Endodermal cell (in vitro differentiated cells): Measurements from ENCODE around the gene ATP6AP1. TPM values are rescaled to one million over a fixed set of nuclear protein-coding genes. Genes with fewer than 3 reads are reported as not detected.

Experiments used
- DNase-seq: peaks from one replicate; pipeline ENCODE4 v3.0.0-alpha.2; 2017
- H3K27ac ChIP-seq: 2 replicates; pipeline ENCODE4 v1.5.1; 2013; ENCODE audit warnings: mild to moderate bottlenecking, low read depth, low read length, moderate library complexity
- H3K27me3 ChIP-seq: 2 replicates; pipeline ENCODE4 v1.6.1; 2013; ENCODE audit warnings: mild to moderate bottlenecking, low read length, moderate library complexity; ENCODE audit not compliant: insufficient read depth, control insufficient read depth, poor library complexity, severe bottlenecking
- H3K36me3 ChIP-seq: 2 replicates; pipeline ENCODE4 v1.7.0; 2013; ENCODE audit warnings: mild to moderate bottlenecking, low read length, moderate library complexity; ENCODE audit not compliant: control insufficient read depth, insufficient read depth
- H3K4me1 ChIP-seq: one replicate; pipeline ENCODE4 v1.7.0; 2013; ENCODE audit warnings: low read length; ENCODE audit not compliant: control insufficient read depth, insufficient read depth
- H3K4me3 ChIP-seq: 2 replicates; pipeline ENCODE4 v1.5.1; 2013; ENCODE audit warnings: mild to moderate bottlenecking, low read length, moderate library complexity
- H3K9ac ChIP-seq: 2 replicates; pipeline ENCODE4 v1.6.1; 2013; ENCODE audit warnings: mild to moderate bottlenecking, low read length, moderate library complexity; ENCODE audit not compliant: poor library complexity, severe bottlenecking; ENCODE audit errors: extremely low read depth
- H3K9me3 ChIP-seq: 2 replicates; pipeline ENCODE4 v1.6.1; 2013; ENCODE audit warnings: mild to moderate bottlenecking, low read length, moderate library complexity; ENCODE audit not compliant: control insufficient read depth
- H3K27ac Mint-ChIP-seq: 2 replicates; pipeline ENCODE4 v1.8.0; 2020; ENCODE audit warnings: mixed read lengths
- H3K27me3 Mint-ChIP-seq: 2 replicates; pipeline ENCODE4 v1.8.0; 2021; ENCODE audit warnings: mild to moderate bottlenecking, mixed read lengths; ENCODE audit not compliant: insufficient read depth
- H3K36me3 Mint-ChIP-seq: 2 replicates; pipeline ENCODE4 v1.8.0; 2020; ENCODE audit warnings: low read depth, mixed read lengths
- H3K4me1 Mint-ChIP-seq: 2 replicates; pipeline ENCODE4 v1.8.0; 2020; ENCODE audit warnings: mixed read lengths
- H3K4me3 Mint-ChIP-seq: 2 replicates; pipeline ENCODE4 v1.8.0; 2020; ENCODE audit warnings: mild to moderate bottlenecking, moderate library complexity, mixed read lengths
- H3K9me3 Mint-ChIP-seq: 2 replicates; pipeline ENCODE4 v1.8.0; 2020; ENCODE audit warnings: mild to moderate bottlenecking, mixed read lengths
- CTCF ChIP-seq: fragments of 200-600 bp; sonication (generic); conservative IDR thresholded peaks from 2 replicates; pipeline ENCODE4 v1.5.0; 2021; ENCODE audit warnings: antibody characterized with exemption, mild to moderate bottlenecking
- WGBS, 2 experiments: methylation state at CpG; one replicate each; pipeline versions ENCODE4 v1.1.5 to v1.1.7; 2013; ENCODE audit warnings: missing lambda C conversion rate in 2 of 2, mixed read lengths in 1 of 2; ENCODE audit not compliant: insufficient coverage in 1 of 2, insufficient read length in 1 of 2; 5-methylcytosine and 5-hydroxymethylcytosine counted together
- total RNA-seq, 2 donors: library from RNA; stranded (reverse); fragmentation: NEBNext Ultra II Directional in 1 of 2; extraction: Animal tissue kit (Norgen Biotek cat#: 25700) in 1 of 2; gene quantifications; 2 replicates in 1 of 2; 3 replicates in 1 of 2; pipeline ENCODE4 v1.2.1, GENCODE V29; 2021

Gene ATP6AP1
- total RNA-seq, 2 donors from 2014 or later, result 61.6 to 66.8 TPM

GRCh38 chrX:154457491-154458115, 29.1 kb downstream of the ATP6AP1 start:
- H3K9me3 Mint-ChIP-seq, result peaks cover 68% of the 10 kb centered on the region
- peak overlapping the region; percentile 69 for H3K4me3 Mint-ChIP-seq
- H3K27ac ChIP-seq, result no peak overlapping the region
- H3K27ac Mint-ChIP-seq, result peak overlapping the region; percentile 58
- no peaks in the 10 kb centered on the region for H3K4me1 Mint-ChIP-seq
- TF ChIP-seq CTCF, result no peak
- no peaks in the 10 kb centered on the region for H3K36me3 ChIP-seq
- H3K9ac ChIP-seq, result no peak overlapping the region
- no peaks in the 10 kb centered on the region for H3K9me3 ChIP-seq
- DNase-seq, result peak; percentile 83
- no peaks in the 10 kb centered on the region for H3K27me3 ChIP-seq
- WGBS, 2 experiments, result 7 to 17% methylated on average over 6 to 51 of the region's 65 CpGs
- no peaks in the 10 kb centered on the region for H3K4me1 ChIP-seq
- H3K36me3 Mint-ChIP-seq, result peaks cover 16% of the 10 kb centered on the region
- H3K27me3 Mint-ChIP-seq, result peaks cover 3% of the 10 kb centered on the region
- peak overlapping the region; percentile 73 for H3K4me3 ChIP-seq

GRCh38 chrX:154458116-154458953, 29.9 kb downstream of the ATP6AP1 start, which contains the start of gene PLXNA3:
TSS of gene PLXNA3 (plus strand) at chrX:154458281. CDS start at chrX:154460184, 1,903 bp downstream.
- Mint-ChIP-seq H3K27me3 (peaks cover 3% of the 10 kb centered on the region), H3K27ac (peak within 1 kb of the TSS; percentile 58), H3K9me3 (peaks cover 67% of the 10 kb centered on the region), H3K4me3 (peak within 1 kb of the TSS; percentile 70), H3K4me1 (no peaks in the 10 kb centered on the region), H3K36me3 (peaks cover 14% of the 10 kb centered on the region)
- Histone ChIP-seq H3K9me3 (no peaks in the 10 kb centered on the region), H3K4me3 (peak within 1 kb of the TSS; percentile 80), H3K27me3 (no peaks in the 10 kb centered on the region), H3K9ac (peak within 1 kb of the TSS; percentile 47), H3K4me1 (no peaks in the 10 kb centered on the region), H3K27ac (peak within 1 kb of the TSS; percentile 81), H3K36me3 (no peaks in the 10 kb centered on the region)
- no peak for TF ChIP-seq CTCF
- peak; percentile 68 for DNase-seq
- WGBS, 2 experiments, result 0% methylated on average over 2 to 76 of the region's 88 CpGs

- Mint-ChIP-seq H3K27ac (no peak overlapping the region), H3K9me3 (peaks cover 64% of the 10 kb centered on the region), H3K4me3 (peak overlapping the region; percentile 70), H3K27me3 (peaks cover 3% of the 10 kb centered on the region), H3K4me1 (no peaks in the 10 kb centered on the region), H3K36me3 (peaks cover 12% of the 10 kb centered on the region)
- peak; percentile 58 for DNase-seq
- no peaks in the 10 kb centered on the region for H3K36me3 ChIP-seq
- H3K27me3 ChIP-seq, result no peaks in the 10 kb centered on the region
- H3K4me1 ChIP-seq, result no peaks in the 10 kb centered on the region
- WGBS, 2 experiments, result 38 to 50% methylated on average over 4 to 12 of the region's 15 CpGs
- TF ChIP-seq CTCF, result no peak
- peak overlapping the region; percentile 81 for H3K27ac ChIP-seq
- peak overlapping the region; percentile 47 for H3K9ac ChIP-seq
- H3K4me3 ChIP-seq, result peak overlapping the region; percentile 80
- no peaks in the 10 kb centered on the region for H3K9me3 ChIP-seq
Observed at GRCh38 chrX:154458954-154459778, 30.7 kb downstream of the ATP6AP1 start.
